GM15510 (cell line): ENCODE measurements around the gene FBXL16.
A peak's percentile ranks its signal among the peaks of the same experiment; 100 is the strongest.

Experiments
- POLR2A ChIP-seq: IDR thresholded peaks from 3 replicates; pipeline ENCODE4 v1.6.1; 2011; ENCODE audit warnings: borderline replicate concordance; ENCODE audit not compliant: insufficient read length; ENCODE audit errors: extremely low read depth

Gene FBXL16

GRCh38 chr16:719815-720446 lies 14.3 kb upstream of the FBXL16 start:
- TF ChIP-seq POLR2A, result no peak

GRCh38 chr16:718922-719321 lies 13.3 kb upstream of the FBXL16 start:
- no peak for TF ChIP-seq POLR2A

GRCh38 chr16:718389-718788 lies 12.8 kb upstream of the FBXL16 start:
- TF ChIP-seq POLR2A, result no peak

GRCh38 chr16:717450-718245 lies 12.0 kb upstream of the FBXL16 start:
- TF ChIP-seq POLR2A, result no peak

GRCh38 chr16:716768-717325 lies 11.2 kb upstream of the FBXL16 start:
- TF ChIP-seq POLR2A, result no peak

- TF ChIP-seq POLR2A, result no peak
These were observed 10.6 kb upstream of the FBXL16 start for GRCh38 chr16:716200-716568.

- TF ChIP-seq POLR2A, result no peak
These were observed 10.0 kb upstream of the FBXL16 start for GRCh38 chr16:715477-716199.

- peak; percentile 40 for TF ChIP-seq POLR2A
These were observed 9.2 kb upstream of the FBXL16 start, which contains the start of gene METRN for GRCh38 chr16:714558-715476. Gene METRN, plus strand, starts transcription at chr16:715118. Its CDS starts 172 bp downstream, at chr16:715290.

- no peak for TF ChIP-seq POLR2A
These were observed 8.5 kb upstream of the FBXL16 start for GRCh38 chr16:714079-714478.

- TF ChIP-seq POLR2A, result no peak
These were observed 6.1 kb upstream of the FBXL16 start for GRCh38 chr16:711548-712320.

- no peak for TF ChIP-seq POLR2A
These were observed 5.5 kb upstream of the FBXL16 start for GRCh38 chr16:711084-711483.

GRCh38 chr16:710500-711075 lies 5.0 kb upstream of the FBXL16 start:
- TF ChIP-seq POLR2A, result no peak

- no peak for TF ChIP-seq POLR2A
These were observed 4.2 kb upstream of the FBXL16 start for GRCh38 chr16:709566-710499.

GRCh38 chr16:708959-709358 lies 3.4 kb upstream of the FBXL16 start:
- no peak for TF ChIP-seq POLR2A
